Measurements from ENCODE around the gene GPR173. TPM values are rescaled to one million over a fixed set of nuclear protein-coding genes. Genes with fewer than 3 reads are reported as not detected.

Gene GPR173
- total and polyA plus RNA-seq, 2 experiments from 2014 or later, result 3.6 to 12.6 TPM

DNA sequence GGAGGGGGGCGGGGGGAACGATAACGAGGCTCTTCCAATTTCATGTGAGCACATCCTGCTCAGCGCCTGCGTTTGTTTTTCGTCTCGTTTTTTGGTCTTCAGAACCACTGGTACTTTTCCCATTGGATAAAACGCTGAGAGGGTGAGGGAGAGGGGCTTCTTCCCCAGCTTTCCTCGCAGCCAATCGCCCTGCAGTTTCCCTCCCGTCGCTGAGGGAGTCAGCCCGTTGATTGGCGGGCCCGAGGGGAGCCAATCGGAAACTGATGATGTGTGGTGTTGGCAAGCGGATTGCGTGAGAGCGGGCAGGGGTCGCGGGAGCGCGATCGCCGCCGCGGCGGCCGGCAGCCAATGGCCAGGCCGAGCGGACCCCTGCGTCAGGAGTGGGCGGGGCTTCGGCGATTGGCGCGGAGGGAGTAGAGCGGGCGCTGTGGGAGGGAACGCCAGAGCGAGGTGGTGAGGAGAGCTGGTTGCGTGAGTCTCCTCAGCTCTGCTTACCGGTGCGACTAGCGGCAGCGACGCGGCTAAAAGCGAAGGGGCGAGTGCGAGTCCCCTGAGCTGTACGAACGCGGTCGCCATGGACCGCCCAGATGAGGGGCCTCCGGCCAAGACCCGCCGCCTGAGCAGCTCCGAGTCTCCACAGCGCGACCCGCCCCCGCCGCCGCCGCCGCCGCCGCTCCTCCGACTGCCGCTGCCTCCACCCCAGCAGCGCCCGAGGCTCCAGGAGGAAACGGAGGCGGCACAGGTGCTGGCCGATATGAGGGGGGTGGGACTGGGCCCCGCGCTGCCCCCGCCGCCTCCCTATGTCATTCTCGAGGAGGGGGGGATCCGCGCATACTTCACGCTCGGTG lies 33.6 kb downstream of the GPR173 start, which contains the start of gene TSPYL2:
TSS of gene TSPYL2 (plus strand) at position 443 of the 848 bp plus-strand sequence. CDS start at position 575, 132 bp downstream.
- peak within 1 kb of the TSS; percentile 94 for H3K27ac ChIP-seq
- peak within 1 kb of the TSS; percentile 73 for H3K4me3 ChIP-seq
- H3K9me3 ChIP-seq (ENCODE audit: low read depth), result no peaks in the 10 kb centered on the region
- DNase-seq (ENCODE audit: low read depth in 1 of 2, low spot score in 1 of 2), result peak; percentile 92 to 98
- H3K4me1 ChIP-seq (ENCODE audit: low read depth), result peaks cover 5% of the 10 kb centered on the region
- TF ChIP-seq, protein P1, sequence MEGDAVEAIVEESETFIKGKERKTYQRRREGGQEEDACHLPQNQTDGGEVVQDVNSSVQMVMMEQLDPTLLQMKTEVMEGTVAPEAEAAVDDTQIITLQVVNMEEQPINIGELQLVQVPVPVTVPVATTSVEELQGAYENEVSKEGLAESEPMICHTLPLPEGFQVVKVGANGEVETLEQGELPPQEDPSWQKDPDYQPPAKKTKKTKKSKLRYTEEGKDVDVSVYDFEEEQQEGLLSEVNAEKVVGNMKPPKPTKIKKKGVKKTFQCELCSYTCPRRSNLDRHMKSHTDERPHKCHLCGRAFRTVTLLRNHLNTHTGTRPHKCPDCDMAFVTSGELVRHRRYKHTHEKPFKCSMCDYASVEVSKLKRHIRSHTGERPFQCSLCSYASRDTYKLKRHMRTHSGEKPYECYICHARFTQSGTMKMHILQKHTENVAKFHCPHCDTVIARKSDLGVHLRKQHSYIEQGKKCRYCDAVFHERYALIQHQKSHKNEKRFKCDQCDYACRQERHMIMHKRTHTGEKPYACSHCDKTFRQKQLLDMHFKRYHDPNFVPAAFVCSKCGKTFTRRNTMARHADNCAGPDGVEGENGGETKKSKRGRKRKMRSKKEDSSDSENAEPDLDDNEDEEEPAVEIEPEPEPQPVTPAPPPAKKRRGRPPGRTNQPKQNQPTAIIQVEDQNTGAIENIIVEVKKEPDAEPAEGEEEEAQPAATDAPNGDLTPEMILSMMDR (IDR thresholded peaks at IDR 0.05; ENCODE audit: low read depth, low read length), result no peak
- H3K27me3 ChIP-seq, result no peaks in the 10 kb centered on the region
- H3K36me3 ChIP-seq, result peaks cover 10% of the 10 kb centered on the region

DNA sequence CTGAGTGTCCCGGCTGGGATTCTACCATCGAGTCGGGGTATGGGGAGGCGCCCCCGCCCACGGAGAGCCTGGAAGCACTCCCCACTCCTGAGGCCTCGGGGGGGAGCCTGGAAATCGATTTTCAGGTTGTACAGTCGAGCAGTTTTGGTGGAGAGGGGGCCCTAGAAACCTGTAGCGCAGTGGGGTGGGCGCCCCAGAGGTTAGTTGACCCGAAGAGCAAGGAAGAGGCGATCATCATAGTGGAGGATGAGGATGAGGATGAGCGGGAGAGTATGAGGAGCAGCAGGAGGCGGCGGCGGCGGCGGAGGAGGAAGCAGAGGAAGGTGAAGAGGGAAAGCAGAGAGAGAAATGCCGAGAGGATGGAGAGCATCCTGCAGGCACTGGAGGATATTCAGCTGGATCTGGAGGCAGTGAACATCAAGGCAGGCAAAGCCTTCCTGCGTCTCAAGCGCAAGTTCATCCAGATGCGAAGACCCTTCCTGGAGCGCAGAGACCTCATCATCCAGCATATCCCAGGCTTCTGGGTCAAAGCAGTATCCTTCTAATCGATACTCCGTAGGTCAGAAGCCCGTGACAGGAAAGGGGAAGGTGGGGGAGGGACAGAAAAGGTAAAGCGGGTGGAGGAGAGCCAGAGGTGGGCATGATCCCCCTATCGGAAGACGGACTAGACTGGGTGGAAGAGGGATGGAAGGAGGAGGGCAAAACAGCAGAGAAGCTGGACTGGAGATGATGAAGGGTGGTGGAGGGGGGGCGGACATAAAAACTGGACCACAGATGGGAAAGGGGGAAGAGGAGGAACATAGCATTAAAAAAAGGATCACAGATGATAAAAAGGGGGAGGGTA lies 34.4 kb downstream of the GPR173 start:
- H3K4me1 ChIP-seq (ENCODE audit: low read depth), result peaks cover 5% of the 10 kb centered on the region
- H3K4me3 ChIP-seq, result peak overlapping the region; percentile 73
- TF ChIP-seq, protein P1 (IDR thresholded peaks at IDR 0.05; ENCODE audit: low read depth, low read length), result no peak
- H3K27me3 ChIP-seq, result no peaks in the 10 kb centered on the region
- peaks cover 10% of the 10 kb centered on the region for H3K36me3 ChIP-seq
- H3K27ac ChIP-seq, result peak overlapping the region; percentile 94
- no peaks in the 10 kb centered on the region for H3K9me3 ChIP-seq (ENCODE audit: low read depth)
- no peak for DNase-seq (ENCODE audit: low read depth in 1 of 2, low spot score in 1 of 2)

DNA sequence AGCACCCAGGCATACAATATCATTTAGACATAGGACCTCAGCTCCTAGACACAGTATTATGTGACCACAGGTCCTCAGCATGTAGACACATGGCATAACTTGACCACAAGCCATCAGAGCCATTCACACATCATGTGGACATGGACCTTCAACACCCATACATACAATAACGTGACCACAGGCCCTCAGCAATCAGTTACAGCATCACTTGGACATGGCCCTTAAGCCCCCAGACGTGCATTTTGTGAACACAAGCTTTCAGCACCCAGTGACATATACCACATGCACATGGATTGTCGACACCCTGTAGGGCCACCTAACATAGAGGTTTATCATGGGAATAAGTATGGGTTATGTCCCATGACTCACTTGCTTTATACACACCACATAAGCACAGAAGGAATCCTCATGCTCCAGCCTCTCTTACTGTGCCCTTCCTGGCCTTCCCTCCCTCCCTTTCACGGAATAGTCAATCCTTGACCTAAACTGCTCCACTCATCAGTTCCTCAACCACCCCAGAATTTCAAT lies 35.5 kb downstream of the GPR173 start:
- peak in 1 of 2 donors; percentile 13 for DNase-seq (ENCODE audit: low read depth in 1 of 2, low spot score in 1 of 2)
- Histone ChIP-seq H3K4me3 (no peak overlapping the region), H3K27me3 (no peaks in the 10 kb centered on the region), H3K36me3 (peaks cover 10% of the 10 kb centered on the region), H3K27ac (no peak overlapping the region), H3K4me1 (ENCODE audit: low read depth) (peaks cover 5% of the 10 kb centered on the region), H3K9me3 (ENCODE audit: low read depth) (no peaks in the 10 kb centered on the region)
- TF ChIP-seq, protein P1 (IDR thresholded peaks at IDR 0.05; ENCODE audit: low read depth, low read length), result no peak

DNA sequence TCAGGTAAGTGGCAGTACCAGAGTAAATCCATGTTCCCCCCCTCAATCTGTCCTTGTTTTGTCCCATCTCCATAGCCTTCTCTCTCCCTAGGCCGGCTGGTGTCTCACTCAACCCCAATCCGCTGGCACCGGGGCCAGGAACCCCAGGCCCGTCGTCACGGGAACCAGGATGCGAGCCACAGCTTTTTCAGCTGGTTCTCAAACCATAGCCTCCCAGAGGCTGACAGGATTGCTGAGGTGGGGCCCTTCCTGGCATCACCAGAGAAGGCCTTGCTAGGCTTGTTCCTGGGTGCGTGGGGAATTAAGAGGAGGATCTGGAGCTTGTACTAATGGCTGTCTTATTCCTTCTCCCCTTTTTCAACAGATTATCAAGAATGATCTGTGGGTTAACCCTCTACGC lies 36.3 kb downstream of the GPR173 start:
- H3K9me3 ChIP-seq (ENCODE audit: low read depth), result no peaks in the 10 kb centered on the region
- TF ChIP-seq, protein P1 (IDR thresholded peaks at IDR 0.05; ENCODE audit: low read depth, low read length), result no peak
- H3K4me1 ChIP-seq (ENCODE audit: low read depth), result peaks cover 5% of the 10 kb centered on the region
- no peak overlapping the region for H3K27ac ChIP-seq
- H3K4me3 ChIP-seq, result no peak overlapping the region
- DNase-seq (ENCODE audit: low read depth in 1 of 2, low spot score in 1 of 2), result no peak
- H3K36me3 ChIP-seq, result peaks cover 10% of the 10 kb centered on the region
- no peaks in the 10 kb centered on the region for H3K27me3 ChIP-seq

DNA sequence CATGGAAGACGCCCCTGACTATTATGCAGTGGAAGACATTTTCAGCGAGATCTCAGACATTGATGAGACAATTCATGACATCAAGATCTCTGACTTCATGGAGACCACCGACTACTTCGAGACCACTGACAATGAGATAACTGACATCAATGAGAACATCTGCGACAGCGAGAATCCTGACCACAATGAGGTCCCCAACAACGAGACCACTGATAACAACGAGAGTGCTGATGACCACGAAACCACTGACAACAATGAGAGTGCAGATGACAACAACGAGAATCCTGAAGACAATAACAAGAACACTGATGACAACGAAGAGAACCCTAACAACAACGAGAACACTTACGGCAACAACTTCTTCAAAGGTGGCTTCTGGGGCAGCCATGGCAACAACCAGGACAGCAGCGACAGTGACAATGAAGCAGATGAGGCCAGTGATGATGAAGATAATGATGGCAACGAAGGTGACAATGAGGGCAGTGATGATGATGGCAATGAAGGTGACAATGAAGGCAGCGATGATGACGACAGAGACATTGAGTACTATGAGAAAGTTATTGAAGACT lies 37.2 kb downstream of the GPR173 start:
- Histone ChIP-seq H3K4me3 (no peak overlapping the region), H3K36me3 (peaks cover 10% of the 10 kb centered on the region), H3K9me3 (ENCODE audit: low read depth) (no peaks in the 10 kb centered on the region), H3K27ac (no peak overlapping the region), H3K27me3 (no peaks in the 10 kb centered on the region), H3K4me1 (ENCODE audit: low read depth) (peaks cover 2% of the 10 kb centered on the region)
- TF ChIP-seq, protein P1 (IDR thresholded peaks at IDR 0.05; ENCODE audit: low read depth, low read length), result no peak
- DNase-seq (ENCODE audit: low read depth in 1 of 2, low spot score in 1 of 2), result no peak
